OCI-LY1 (cell line): Measurements from ENCODE around the gene MRPL40.

Experiments used
- CTCF ChIP-seq: fragments of 200-600 bp; sonication (generic), shearing (Covaris generic); IDR thresholded peaks from 2 replicates; pipeline ENCODE4 v1.5.1; 2017; ENCODE audit warnings: mild to moderate bottlenecking, antibody characterized with exemption, low read length, moderate library complexity, mixed read lengths
- EZH2 ChIP-seq: fragments of 200-600 bp; sonication (generic), shearing (Covaris generic); IDR thresholded peaks from 2 replicates; pipeline ENCODE4 v1.8.0; 2017; ENCODE audit warnings: borderline replicate concordance, mixed run types, mild to moderate bottlenecking, antibody characterized with exemption, low read length, moderate library complexity, mixed read lengths

- TF ChIP-seq CTCF (no peak), EZH2 (no peak)
Observed at GRCh38 chr22:19440411-19441195, 8.3 kb downstream of the MRPL40 start.
